GM21528 (cell line): ENCODE measurements around the gene FBXL16.
A peak's percentile ranks its signal among the peaks of the same experiment; 100 is the strongest.
"Not testable (repeated sequence)": the region's sequence is repeated elsewhere in the genome, so short reads cannot be mapped to it uniquely, and the experiment has no call there.

Experiments used
- ATAC-seq: cut with Tn5 transposase; IDR thresholded peaks from one replicate; pipeline ENCODE4 v1.9.1; 2021; ENCODE audit warnings: mild to moderate bottlenecking, moderate library complexity; ENCODE audit not compliant: unreplicated experiment, low FRiP score

FBXL16 gene

DNA sequence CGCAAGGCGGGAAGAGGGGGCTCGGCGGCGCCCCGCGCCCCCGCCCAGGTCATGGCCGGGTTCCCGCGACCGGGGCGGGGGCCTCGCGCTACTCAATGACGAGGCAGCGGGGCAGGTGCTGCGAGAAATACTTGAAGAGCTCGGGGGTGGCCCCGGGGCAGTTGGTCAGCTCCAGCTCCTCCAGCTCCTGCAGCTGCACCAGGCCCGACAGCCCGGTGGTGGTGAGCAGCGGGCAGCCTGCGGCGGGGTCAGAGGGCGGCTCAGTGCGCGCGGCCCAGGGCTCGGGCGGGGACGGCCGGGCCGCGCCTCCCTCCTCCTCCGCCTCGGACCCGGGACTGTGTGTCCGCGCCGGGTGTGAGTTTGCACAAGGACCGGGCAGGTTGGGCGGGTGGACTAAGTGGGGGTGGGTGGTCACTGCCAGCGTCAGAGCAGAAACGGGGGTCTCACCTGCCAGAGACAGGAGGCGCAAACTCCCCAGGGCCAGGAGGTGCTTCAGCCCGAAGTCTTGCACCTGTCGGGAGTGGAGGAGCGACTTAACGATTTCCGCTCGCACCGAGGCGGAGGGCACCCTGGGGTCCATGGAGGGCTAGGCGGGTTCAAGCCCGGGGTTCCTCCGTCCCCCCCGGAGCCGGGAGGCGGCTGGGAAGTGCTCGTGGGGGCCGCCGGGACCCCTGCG lies 11.3 kb downstream of the FBXL16 start:
- no peak for ATAC-seq

DNA sequence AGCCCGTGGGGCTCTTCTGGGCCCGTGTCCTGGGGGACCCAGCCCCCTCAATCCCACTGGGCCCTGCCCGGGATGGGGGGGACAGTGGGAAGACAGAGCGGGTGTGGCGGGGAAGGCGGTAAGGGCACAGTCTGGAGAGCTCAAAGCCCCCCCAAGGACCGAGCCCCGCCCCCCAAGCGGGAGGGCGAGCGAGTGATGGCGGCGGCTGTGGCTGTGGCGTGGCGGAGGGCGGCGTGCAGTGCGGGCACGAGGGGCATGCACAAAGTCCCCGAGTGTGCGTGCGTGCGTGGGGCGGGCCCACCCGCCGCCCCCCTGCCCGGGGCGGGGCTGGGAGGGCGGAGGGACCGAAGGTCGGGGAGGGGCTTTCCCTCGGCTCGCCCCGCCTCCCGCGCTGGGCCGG lies 11.8 kb downstream of the FBXL16 start:
- ATAC-seq, result no peak

DNA sequence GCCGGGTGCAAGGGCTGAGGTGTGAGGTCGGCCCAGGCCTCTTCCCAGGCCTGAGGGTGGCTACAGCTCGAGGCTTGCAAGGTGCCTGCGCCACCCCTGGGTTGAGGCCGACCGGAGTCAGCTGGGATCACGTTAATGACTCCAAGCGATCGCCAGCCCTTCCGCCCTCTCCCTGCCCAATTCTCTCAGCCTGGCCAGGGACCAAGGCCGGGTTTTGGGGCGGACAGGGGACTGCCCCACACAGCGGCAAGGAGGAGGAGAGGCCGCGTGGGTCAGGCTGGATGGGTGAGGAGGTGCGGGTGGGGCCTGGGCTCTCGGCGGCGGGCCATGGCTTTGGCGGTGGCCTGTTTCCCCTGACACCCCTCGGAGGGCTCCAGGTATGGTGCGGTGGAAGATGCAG lies 12.2 kb downstream of the FBXL16 start:
- no peak for ATAC-seq

DNA sequence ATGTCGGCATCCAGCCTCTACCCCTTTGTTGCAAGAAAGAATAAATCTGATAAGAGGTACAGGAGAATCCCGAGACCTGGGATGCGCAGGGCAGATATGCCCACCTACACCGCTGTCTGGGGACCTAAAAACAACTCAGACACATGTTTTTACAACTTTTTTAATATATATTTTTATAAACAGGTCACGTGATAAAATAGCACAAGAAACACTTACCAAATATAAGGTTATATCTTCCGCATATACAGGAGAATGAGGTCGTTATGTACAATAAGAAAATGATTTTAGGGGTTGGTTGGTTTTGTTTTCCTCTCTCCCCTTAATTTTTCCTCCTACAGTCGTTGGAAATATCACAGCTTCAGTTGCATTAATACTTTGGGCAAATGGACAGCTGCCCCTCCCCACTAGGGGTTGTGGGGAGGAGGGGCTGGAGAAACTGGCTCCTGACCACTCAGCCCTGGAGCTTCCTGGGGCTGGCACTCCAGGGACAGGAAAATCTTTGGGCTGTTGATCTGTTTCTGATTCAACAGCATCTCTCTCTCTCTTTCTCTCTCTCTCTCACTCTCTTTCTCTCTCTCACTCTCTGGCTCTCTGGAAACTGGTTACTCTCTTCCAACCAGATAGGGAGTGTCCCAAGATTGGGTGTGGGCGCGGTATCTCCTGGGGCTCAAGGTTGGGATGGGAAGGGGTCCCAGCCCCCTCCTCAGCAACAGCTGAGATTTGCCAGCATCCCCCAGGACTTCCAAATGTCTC lies 13.1 kb downstream of the FBXL16 start:
- no peak for ATAC-seq

DNA sequence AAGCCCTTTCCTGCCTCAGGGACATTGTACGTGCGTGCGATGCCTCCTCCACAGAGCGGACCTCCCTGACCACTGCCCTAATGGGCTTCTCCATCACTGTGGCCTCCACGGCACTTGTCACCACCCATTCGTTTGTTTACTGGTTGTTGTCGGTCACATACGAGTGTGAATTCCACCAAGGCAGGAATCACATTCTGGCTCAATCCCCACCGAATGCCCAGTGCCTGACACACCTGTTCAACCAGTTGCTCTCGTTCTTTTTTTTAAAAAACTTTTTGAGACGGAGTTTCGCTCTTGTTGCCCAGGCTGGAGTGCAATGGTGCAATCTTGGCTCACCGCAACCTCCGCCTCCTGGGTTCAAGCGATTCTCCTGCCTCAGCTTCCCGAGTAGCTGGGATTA lies 14.4 kb downstream of the FBXL16 start:
- ATAC-seq, result not testable (repeated sequence)

DNA sequence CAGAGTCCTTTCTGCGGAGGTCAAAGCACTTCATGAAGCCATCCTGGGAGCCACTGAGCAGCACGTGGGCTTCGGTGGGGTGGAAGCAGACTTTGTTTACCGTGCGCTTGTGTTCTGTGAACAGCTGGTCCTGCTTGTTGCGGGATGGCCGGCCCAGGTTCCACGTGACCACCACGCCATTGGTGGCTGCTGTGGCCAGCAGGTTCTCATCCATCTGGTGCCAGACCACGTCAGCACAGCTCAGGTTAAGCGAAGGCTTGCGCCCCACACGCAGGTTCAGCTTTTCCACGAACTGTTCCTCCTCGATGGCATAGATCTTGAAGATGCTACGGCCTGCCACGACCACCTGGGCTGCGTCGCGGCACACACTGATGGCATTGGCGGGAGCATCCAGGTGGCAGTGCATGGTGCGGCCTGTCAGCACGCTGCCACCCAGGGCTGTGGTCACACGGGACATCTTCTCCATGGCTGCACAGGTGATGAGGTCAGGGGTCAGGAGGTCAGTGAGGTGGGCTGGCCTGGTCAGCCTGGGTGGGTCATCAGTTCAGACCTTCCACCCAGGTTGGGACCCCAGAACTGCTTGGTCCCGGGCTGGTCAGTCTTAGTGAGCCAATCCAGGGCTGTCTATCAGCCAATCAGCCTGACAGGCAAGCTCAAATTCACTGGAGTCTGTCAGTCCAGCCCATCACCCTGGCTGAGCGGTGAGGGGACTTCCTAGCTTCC lies 16.3 kb downstream of the FBXL16 start:
- ATAC-seq, result no peak

DNA sequence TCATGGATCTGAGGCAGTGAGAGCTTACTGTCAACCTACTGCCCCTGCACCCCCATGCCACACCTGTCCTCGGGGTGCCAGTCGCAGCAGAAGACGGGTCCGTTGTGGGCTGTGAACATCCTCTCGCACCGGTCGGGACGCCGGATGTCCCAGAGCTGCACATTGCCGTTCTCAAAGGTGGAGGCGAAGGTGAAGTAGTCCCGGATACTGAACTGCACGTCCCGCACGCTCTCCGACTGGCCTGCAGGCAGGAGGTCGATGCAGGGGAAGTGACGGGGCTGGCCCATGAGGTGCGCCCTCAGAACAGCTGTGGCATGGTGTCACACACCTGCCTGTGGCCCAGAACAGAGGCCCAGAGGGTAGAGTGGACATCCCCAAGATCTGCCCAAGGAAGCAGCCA lies 18.1 kb downstream of the FBXL16 start:
- ATAC-seq, result no peak

DNA sequence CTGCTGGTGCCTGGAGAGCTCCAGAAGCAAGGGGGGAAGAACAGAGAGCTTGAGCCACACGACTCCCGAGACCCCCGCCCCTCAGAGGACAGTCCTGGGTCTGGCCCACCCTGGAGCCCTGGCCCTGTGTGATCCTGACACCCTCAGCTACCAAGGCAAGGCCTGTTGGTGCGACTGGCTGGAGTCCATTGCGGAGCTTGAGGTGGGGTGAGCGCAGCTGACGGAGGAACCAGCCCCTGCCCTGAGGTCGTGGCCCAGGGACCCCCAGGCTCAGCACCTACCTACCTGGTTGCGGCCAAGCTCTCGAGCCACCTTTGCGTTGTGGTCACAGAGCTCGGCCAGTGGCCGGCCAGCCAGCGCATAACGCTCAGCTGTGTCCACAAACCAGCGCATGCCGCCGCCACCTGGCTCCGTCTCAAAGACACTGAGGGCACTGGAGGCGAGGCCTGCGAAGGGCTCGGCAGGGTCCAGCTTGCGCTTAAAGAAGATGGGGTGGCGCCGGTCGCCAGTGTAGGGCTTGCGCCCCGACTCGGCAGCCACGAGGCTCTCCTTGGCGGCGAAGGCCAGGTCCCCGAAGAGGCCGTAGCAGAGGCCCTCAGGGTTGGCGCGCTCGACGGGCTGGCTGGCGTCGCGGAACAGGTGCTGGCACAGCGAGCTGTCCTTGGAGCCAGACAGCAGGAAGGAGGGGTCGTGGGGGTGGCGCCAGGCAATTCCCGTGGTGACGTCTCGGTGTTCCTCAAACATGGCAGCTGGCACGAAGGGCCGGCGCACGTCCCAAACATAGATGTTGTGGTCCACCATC lies 18.9 kb downstream of the FBXL16 start:
- ATAC-seq, result no peak

DNA sequence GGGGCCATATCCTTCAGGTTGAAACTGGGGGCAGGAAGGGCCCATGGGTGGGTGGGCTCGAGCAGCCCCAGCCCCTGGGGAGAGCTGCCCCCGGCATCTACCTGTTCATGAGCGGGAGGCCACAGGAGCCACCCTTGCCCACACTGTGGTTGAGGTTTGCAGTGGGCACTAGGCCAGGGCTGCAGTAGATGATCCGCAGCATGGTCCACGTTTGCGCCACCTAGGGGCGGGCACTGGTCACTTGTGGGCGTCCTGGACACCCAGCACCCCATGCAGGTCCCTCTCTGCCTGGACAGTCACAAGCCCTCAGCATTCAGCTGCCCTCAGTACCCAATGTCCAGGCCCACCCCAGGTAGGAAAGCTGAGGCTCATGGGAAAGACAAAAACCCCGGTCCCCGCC lies 19.6 kb downstream of the FBXL16 start:
- ATAC-seq, result no peak

DNA sequence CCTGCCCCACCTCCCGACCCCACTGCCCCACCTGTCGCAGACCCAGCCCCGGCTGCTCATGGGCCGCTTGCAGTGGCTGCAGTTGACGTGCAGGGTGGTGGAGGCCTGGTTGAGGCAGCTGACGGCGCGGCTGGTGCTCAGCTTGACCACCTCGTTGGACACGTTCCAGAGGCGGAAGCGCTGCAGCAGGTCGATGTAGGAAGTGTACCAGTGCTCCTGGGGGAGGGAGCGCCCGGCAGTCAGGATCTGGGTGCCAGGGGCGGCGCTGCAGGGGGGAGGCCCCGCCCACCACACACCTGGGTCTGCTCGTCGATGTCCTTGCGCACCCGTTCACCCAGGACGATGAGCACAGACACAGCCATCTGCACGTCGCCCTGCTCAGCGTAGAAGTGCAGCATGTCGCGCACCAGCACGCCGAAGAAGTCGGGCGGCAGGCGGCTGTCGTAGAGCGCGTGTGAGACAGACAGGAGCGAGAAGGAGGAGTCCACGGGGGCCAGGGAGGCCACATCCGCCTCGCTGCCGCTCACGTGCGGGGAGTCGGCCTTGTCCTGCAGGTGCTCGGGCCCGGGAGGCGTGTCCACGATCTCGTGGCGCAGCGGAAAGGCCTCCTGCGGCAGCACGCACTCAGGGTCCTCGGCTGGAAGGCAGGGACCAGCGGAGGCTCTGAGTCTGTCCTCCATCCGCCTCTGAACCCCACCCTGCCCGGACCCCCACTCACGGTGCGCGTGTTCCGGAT lies 20.5 kb downstream of the FBXL16 start:
- no peak for ATAC-seq

DNA sequence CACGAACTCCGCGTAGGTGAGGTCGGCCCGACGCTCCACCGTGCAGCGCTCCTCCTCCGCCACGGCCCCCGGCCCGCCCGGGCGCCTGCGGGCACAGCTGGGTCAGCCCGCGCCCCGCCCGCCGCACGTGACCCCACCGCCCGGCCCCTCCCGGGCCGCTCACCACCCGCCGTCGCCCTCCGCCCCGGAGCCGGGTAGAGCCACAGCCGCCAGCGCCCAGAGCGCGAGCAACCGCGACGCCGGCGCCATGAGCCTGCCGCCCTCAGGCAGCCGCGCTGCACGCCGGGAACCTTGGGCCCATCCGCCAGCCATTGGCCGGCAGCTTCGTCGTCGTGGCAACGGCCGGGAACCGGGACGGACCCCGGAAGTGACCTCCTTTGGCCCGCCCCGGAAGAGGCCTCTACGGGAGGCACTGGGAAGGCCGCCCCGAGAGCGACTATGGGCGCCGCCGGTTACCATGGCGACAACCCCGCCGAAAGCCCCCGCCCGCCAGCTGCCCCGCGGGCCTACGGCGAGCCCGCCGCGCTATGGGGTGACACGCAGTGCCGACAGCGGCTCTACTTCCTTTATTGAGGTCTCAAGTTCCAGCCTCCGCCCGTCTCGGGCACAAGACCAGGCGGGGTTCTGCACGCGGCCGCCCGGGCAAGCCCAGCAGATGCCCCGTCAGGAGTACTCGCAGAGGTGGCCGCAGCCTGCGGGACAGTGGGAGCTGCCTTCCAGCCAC lies 21.4 kb downstream of the FBXL16 start, which contains the start of gene JMJD8:
TSS of gene JMJD8 (minus strand) at position 264 of the 724 bp plus-strand sequence. CDS start at position 249, 15 bp downstream.
- ATAC-seq, result peak; percentile 50

DNA sequence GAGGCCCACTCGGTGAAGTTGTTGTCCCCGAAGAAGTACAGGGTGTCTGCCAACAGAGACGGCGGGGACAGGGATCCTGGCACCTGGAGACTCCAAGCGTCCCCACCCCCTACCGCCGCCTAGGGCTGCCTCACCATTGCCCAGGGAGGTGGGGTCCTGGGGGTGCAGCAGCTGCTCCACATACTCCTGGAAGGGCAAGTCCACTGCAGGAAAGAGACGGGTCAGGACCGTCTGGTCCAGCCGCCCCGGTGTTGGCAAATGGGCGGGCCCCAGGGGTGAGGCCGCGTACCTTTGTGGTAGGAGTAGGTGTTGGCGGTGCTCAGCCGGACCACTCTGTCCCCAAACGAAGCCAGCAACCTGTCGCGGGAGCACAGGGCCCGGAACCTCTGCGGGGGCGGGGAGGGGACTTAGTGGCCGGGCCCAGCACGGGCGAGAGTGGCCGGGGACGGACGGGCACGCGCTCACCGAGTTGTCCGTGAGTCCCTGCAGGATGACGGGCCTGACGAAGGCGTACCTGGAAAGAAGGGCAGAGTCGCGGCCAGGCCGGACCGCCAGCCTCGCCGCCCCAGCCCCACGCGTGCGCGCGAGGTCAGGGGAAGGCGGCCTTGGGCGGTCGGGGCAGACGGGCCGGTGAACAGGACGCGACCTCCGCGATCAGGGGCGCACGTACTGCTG lies 22.1 kb downstream of the FBXL16 start:
- ATAC-seq, result peak; percentile 2

DNA sequence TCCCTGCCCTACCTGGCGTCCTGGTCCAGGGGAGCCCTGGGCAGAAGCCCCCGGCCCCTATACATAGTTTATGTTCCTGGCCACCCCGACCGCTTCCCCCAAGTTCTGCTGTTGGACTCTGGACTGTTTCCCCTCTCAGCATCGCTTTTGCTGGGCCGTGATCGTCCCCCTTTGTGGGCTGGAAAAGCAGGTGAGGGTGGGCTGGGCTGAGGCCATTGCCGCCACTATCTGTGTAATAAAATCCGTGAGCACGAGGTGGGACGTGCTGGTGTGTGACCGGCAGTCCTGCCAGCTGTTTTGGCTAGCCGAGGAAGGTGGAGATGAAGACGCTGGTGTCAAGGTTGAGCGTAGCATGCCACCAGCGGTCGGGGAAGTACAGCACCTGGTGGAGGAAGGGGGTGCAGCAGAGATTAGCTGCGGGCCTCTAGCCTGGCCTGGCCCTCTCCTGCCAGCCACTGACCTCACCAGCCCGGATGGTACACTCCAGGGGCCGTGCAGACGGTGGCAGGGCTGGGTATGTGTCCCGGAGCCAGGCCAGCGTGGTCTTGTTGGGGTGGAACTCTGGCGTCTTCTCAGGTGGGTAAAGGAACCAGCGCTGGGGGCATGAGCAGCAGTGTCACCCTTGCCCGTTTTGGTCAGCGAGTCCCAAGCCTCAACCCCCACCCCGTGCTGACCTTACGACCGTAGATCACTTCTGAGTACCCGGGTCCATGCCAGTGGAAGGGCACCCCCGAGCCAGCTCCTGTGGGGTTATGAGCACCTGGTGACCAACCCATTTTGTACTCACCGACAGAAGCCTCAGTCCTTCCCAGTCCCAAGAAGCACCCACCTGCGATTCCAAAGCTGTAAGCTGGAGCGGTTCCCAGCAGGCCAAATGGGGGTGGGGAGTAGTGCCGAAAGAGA lies 22.9 kb downstream of the FBXL16 start:
- no peak for ATAC-seq

DNA sequence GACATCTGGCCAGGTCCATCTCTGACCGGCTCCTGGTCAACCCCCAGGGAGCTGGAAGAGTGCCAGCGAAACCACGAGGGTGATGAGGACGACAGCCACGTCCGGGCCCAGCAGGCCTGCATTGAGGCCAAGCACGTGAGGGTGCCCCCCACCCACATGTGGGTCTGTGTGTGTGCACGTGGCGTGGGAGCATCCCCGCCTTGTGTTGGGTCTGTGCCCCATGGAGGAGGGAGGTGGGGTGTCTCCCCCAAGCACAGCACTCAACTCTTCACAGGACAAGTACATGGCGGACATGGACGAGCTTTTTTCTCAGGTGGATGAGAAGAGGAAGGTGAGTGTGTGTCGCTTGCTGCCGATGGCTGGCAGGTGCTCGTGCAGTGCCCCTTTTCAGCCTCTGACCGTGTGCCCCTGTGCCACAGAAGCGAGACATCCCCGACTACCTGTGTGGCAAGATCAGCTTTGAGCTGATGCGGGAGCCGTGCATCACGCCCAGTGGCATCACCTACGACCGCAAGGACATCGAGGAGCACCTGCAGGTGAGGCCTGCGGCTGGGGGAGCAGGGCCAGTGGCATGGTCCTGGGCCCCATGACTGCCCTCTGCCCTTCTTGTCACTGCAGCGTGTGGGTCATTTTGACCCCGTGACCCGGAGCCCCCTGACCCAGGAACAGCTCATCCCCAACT lies 23.7 kb downstream of the FBXL16 start:
- no peak for ATAC-seq

DNA sequence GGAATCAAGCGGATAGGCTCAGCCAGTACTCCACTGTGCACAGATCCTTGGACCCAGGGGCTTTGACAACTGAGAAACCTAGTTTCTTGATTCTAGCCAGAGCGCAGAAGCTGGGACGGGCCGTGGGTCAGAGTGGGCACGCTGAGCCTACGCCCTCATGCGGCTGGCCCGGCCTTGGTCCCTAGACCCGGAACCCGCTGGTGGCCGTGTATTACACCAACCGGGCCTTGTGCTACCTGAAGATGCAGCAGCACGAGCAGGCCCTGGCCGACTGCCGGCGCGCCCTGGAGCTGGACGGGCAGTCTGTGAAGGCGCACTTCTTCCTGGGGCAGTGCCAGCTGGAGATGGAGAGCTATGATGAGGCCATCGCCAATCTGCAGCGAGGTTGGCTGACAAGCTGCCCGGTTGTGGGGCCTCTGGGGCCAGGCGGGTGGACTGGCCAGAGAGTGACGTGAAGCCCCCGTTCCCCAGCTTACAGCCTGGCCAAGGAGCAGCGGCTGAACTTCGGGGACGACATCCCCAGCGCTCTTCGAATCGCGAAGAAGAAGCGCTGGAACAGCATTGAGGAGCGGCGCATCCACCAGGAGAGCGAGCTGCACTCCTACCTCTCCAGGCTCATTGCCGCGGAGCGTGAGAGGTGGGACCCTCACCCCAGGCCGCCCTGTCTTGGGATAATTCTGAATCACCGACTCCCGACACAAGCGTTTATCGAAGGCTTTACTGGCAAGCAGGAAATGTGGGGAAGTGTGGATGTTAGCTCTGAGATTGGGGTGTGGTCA lies 24.4 kb downstream of the FBXL16 start:
- no peak for ATAC-seq

DNA sequence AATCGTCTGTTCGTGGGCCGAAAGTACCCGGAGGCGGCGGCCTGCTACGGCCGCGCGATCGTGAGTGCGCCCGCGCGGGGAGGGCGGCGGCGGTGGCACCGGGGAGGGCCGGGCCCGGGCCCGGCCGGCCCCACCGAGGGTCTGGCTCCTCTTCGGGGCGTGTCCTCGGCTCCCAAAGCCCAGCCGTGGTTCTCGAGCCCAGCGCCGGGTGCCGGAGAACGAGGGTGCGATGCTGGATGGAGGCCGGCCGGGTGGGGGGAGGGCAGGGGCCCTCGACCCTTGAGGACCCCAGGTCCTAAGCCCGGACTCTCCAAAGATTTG lies 25.0 kb downstream of the FBXL16 start:
- ATAC-seq, result no peak
